Mammary epithelial cell (primary cell): ENCODE data around the gene CELF2.

ENCODE experiments used
- EZH2 ChIP-seq: IDR thresholded peaks from 2 replicates; pipeline ENCODE4 v1.6.1; 2012; ENCODE audit warnings: low read length, inconsistent platforms, borderline replicate concordance
- TF ChIP-seq, protein P1 (sequence below), 2 donors: IDR thresholded peaks in 1 of 2; conservative IDR thresholded peaks in 1 of 2; 2 replicates each; pipeline ENCODE4 v1.5.1; 2011 to 2012; ENCODE audit warnings: inconsistent platforms in 2 of 2, low read length in 2 of 2, mild to moderate bottlenecking in 2 of 2, control low read depth in 1 of 2, low read depth in 1 of 2; ENCODE audit not compliant: insufficient read depth in 1 of 2; ENCODE audit errors: extremely low read depth in 1 of 2

DNA sequence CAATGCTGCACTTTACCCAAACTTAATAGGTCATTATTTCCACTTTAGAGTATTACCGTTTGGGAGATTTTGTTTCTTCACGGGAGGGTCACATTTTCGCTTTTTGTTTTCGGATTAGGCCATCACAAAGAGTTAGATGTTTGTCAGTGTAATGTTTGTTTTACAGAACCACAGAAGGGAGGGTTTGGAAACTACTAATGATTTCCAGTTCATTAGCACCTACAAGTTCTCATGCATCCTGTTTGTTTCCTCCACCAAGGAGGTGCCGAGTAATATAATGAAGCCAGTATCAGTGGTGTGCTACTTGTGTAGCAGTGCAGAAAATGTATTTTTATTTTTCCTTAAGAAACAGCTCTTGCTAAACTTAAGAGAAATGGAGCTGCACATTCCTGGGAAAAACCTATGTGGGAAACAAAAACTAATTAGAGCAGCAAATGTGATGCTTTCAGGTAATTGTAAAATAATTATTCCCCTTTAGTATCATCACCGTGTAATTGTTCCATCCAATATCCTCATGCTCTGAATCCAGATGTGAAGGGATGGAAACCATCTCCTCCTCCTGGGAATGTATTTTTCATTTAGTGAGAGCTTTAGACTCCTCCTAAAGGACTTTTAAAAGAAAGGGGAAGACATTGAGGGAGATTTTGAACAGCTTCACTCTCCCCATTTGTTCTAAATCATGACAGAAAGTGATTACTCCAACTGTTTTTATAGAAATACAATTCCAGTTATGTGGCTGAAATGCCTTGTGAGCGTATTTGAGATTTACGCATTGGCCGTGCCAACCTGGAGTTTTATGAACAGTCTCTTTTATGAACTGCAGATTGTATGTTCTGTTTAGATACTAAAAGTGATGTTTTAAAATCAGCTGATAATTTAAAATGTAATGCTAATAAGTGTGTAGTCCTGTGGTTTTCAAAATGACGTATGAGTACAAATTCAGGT is 5.6 kb downstream of the CELF2 start:
- no peak for TF ChIP-seq EZH2
- TF ChIP-seq, protein P1, sequence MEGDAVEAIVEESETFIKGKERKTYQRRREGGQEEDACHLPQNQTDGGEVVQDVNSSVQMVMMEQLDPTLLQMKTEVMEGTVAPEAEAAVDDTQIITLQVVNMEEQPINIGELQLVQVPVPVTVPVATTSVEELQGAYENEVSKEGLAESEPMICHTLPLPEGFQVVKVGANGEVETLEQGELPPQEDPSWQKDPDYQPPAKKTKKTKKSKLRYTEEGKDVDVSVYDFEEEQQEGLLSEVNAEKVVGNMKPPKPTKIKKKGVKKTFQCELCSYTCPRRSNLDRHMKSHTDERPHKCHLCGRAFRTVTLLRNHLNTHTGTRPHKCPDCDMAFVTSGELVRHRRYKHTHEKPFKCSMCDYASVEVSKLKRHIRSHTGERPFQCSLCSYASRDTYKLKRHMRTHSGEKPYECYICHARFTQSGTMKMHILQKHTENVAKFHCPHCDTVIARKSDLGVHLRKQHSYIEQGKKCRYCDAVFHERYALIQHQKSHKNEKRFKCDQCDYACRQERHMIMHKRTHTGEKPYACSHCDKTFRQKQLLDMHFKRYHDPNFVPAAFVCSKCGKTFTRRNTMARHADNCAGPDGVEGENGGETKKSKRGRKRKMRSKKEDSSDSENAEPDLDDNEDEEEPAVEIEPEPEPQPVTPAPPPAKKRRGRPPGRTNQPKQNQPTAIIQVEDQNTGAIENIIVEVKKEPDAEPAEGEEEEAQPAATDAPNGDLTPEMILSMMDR (conservative IDR thresholded peaks at IDR 0.05 in 1 of 2, IDR thresholded peaks at IDR 0.05 in 1 of 2; ENCODE audit: extremely low read depth in 1 of 2, insufficient read depth in 1 of 2, low read depth in 1 of 2, low read length in 2 of 2), result no peak
